ENCODE data around the gene CDV3. TPM values are rescaled to one million over a fixed set of nuclear protein-coding genes. Genes with fewer than 3 reads are reported as not detected.

Gene CDV3
- polyA plus RNA-seq, 1 donor from 2014 or later, result 89.3 TPM

- Histone ChIP-seq H3K9ac (ENCODE audit: low read length) (no peak overlapping the region), H3F3A (ENCODE audit: insufficient read depth, low read length, poor library complexity, severe bottlenecking) (no peaks in the 10 kb centered on the region), H3K27ac (ENCODE audit: low read length) (no peak overlapping the region), H3K9me2 (ENCODE audit: insufficient read depth, low read length) (no peaks in the 10 kb centered on the region), H3K79me2 (replicated peaks; ENCODE audit: insufficient read depth, low read length) (no peaks in the 10 kb centered on the region), H3K36me3 (ENCODE audit: insufficient read depth, low read length) (no peaks in the 10 kb centered on the region), H3K4me3 (ENCODE audit: low read length) (no peak overlapping the region), H2AFZ (ENCODE audit: low read depth, low read length) (no peak overlapping the region), H3K4me2 (ENCODE audit: low read length) (no peak overlapping the region), H4K20me1 (ENCODE audit: insufficient read depth) (no peaks in the 10 kb centered on the region), H3K27me3 (ENCODE audit: insufficient read depth, low read depth, low read length) (no peaks in the 10 kb centered on the region), H3K9me3 (ENCODE audit: low read length) (no peaks in the 10 kb centered on the region)
- TF ChIP-seq CTCF (IDR thresholded peaks at IDR 0.05; ENCODE audit: poor library complexity, severe bottlenecking) (no peak), EZH2 (IDR thresholded peaks at IDR 0.05; ENCODE audit: borderline replicate concordance, insufficient read depth, low read length, poor library complexity, severe bottlenecking) (no peak), MXI1 (conservative IDR thresholded peaks at IDR 0.05; ENCODE audit: poor library complexity, severe bottlenecking) (no peak), POLR2AphosphoS5 (IDR thresholded peaks at IDR 0.05) (no peak), EP300 (conservative IDR thresholded peaks at IDR 0.05; ENCODE audit: poor library complexity, severe bottlenecking) (no peak), TAF1 (IDR thresholded peaks at IDR 0.05; ENCODE audit: low read depth) (no peak), RAD21 (conservative IDR thresholded peaks at IDR 0.05) (no peak), SMC3 (conservative IDR thresholded peaks at IDR 0.05; ENCODE audit: poor library complexity) (no peak)
Observed at GRCh38 chr3:133608388-133608787, 34.9 kb downstream of the CDV3 start.

- Histone ChIP-seq H3K36me3 (ENCODE audit: insufficient read depth, low read length) (no peaks in the 10 kb centered on the region), H3K9me2 (ENCODE audit: insufficient read depth, low read length) (no peaks in the 10 kb centered on the region), H2AFZ (ENCODE audit: low read depth, low read length) (no peak overlapping the region), H3K4me3 (ENCODE audit: low read length) (no peak overlapping the region), H4K20me1 (ENCODE audit: insufficient read depth) (no peaks in the 10 kb centered on the region), H3K9ac (ENCODE audit: low read length) (no peak overlapping the region), H3F3A (ENCODE audit: insufficient read depth, low read length, poor library complexity, severe bottlenecking) (no peaks in the 10 kb centered on the region), H3K79me2 (replicated peaks; ENCODE audit: insufficient read depth, low read length) (no peaks in the 10 kb centered on the region), H3K4me2 (ENCODE audit: low read length) (no peak overlapping the region), H3K9me3 (ENCODE audit: low read length) (no peaks in the 10 kb centered on the region), H3K27me3 (ENCODE audit: insufficient read depth, low read depth, low read length) (no peaks in the 10 kb centered on the region), H3K27ac (ENCODE audit: low read length) (no peak overlapping the region)
- TF ChIP-seq EP300 (conservative IDR thresholded peaks at IDR 0.05; ENCODE audit: poor library complexity, severe bottlenecking) (no peak), EZH2 (IDR thresholded peaks at IDR 0.05; ENCODE audit: borderline replicate concordance, insufficient read depth, low read length, poor library complexity, severe bottlenecking) (no peak), TAF1 (IDR thresholded peaks at IDR 0.05; ENCODE audit: low read depth) (no peak), CTCF (IDR thresholded peaks at IDR 0.05; ENCODE audit: poor library complexity, severe bottlenecking) (no peak), RAD21 (conservative IDR thresholded peaks at IDR 0.05) (no peak), MXI1 (conservative IDR thresholded peaks at IDR 0.05; ENCODE audit: poor library complexity, severe bottlenecking) (no peak), POLR2AphosphoS5 (IDR thresholded peaks at IDR 0.05) (no peak), SMC3 (conservative IDR thresholded peaks at IDR 0.05; ENCODE audit: poor library complexity) (no peak), REST (IDR thresholded peaks at IDR 0.05; ENCODE audit: borderline replicate concordance) (no peak)
Observed at GRCh38 chr3:133610031-133610430, 36.5 kb downstream of the CDV3 start.
